NCI-H748 treated with DMSO at 0.1 percent for 48 hours (cell line): ENCODE measurements around the gene CCT8L2.
"Not testable (repeated sequence)": the region's sequence is repeated elsewhere in the genome, so short reads cannot be mapped to it uniquely, and the experiment has no call there.

ENCODE experiments used
- DNase-seq: peaks from one replicate; lab custom pipeline; 2025; lab: John Stamatoyannopoulos, UW

CCT8L2 gene

GRCh38 chr22:16559056-16559955 lies 33.3 kb downstream of the CCT8L2 start:
- no peak for DNase-seq

GRCh38 chr22:16558376-16558945 lies 34.1 kb downstream of the CCT8L2 start:
- not testable (repeated sequence) for DNase-seq

- not testable (repeated sequence) for DNase-seq
These were observed 35.1 kb downstream of the CCT8L2 start for GRCh38 chr22:16557511-16557910.

- not testable (repeated sequence) for DNase-seq
These were observed 37.3 kb downstream of the CCT8L2 start for GRCh38 chr22:16555077-16555994.

GRCh38 chr22:16543310-16543709 lies 49.3 kb downstream of the CCT8L2 start:
- not testable (repeated sequence) for DNase-seq
